Suprapubic skin (tissue), 4 donors: ENCODE results near the gene ITGA3.

Experiments used
- EP300 ChIP-seq: sonication (generic); formaldehyde crosslinking; IDR thresholded peaks from one replicate; pipeline ENCODE4 v1.6.1; 2017; ENCODE audit warnings: antibody characterized with exemption
- POLR2AphosphoS5 ChIP-seq, 3 donors: sonication (generic); formaldehyde crosslinking; IDR thresholded peaks; one replicate each; pipeline ENCODE4 v1.6.1; 2017; ENCODE audit warnings: antibody characterized with exemption in 3 of 3

GRCh38 chr17:50139185-50139783 is 83.4 kb downstream of the ITGA3 start:
- no peak for TF ChIP-seq EP300
- no peak for TF ChIP-seq POLR2AphosphoS5 (IDR thresholded peaks at IDR 0.05)
